A673 (cell line): Measurements from ENCODE around the gene MRPL38. TPM values are rescaled to one million over a fixed set of nuclear protein-coding genes. Genes with fewer than 3 reads are reported as not detected.

Experiments used
- BruUV-seq: library from RNA; stranded (reverse); fragments of 400-500 nt; replicated peaks from 2 replicates; lab custom pipeline; 2021; lab: Mats Ljungman, UMichigan
- CTCF ChIA-PET: fragments of 300-600 bp; sonication (Branson Sonifier 250); formaldehyde crosslinking; loops from one replicate; lab custom pipeline; 2022; ENCODE audit warnings: antibody characterized with exemption; lab: Charles Lee
- POLR2A ChIA-PET: fragments of 300-600 bp; sonication (Branson Sonifier 250); formaldehyde crosslinking; loops from one replicate; lab custom pipeline; 2022; ENCODE audit warnings: antibody characterized with exemption; ENCODE audit not compliant: low non-redundant PET; lab: Charles Lee
- DNase-seq: peaks from one replicate; pipeline ENCODE4 v3.0.0-alpha.2; 2015; ENCODE audit warnings: low spot score
- H3K27ac ChIP-seq: fragments of 200-600 bp; sonication (generic); 2 replicates; pipeline ENCODE4 v1.5.1; 2016; ENCODE audit warnings: mixed run types, low read depth, mild to moderate bottlenecking, mixed read lengths, antibody characterized with exemption, low read length; ENCODE audit not compliant: poor library complexity, severe bottlenecking
- H3K27me3 ChIP-seq: fragments of 200-600 bp; sonication (generic); replicated peaks from 2 replicates; pipeline ENCODE4 v1.6.1; 2017; ENCODE audit warnings: mixed run types, low read depth, mild to moderate bottlenecking, mixed read lengths, antibody characterized with exemption, low read length; ENCODE audit not compliant: insufficient read depth, poor library complexity
- H3K36me3 ChIP-seq: fragments of 200-600 bp; sonication (generic); 2 replicates; pipeline ENCODE4 v1.6.1; 2016; ENCODE audit warnings: mixed run types, mild to moderate bottlenecking, mixed read lengths, antibody characterized with exemption, low read length; ENCODE audit not compliant: insufficient read depth, poor library complexity, severe bottlenecking
- H3K4me1 ChIP-seq: fragments of 200-600 bp; sonication (generic); 2 replicates; pipeline ENCODE4 v1.6.1; 2017; ENCODE audit warnings: mixed run types, mild to moderate bottlenecking, mixed read lengths, antibody characterized with exemption, low read length; ENCODE audit not compliant: insufficient read depth, poor library complexity, severe bottlenecking
- H3K4me3 ChIP-seq: fragments of 200-600 bp; sonication (generic); 2 replicates; pipeline ENCODE4 v1.5.1; 2016; ENCODE audit warnings: low read depth, mixed run types, mild to moderate bottlenecking, mixed read lengths, low read length; ENCODE audit not compliant: poor library complexity, severe bottlenecking
- H3K9me3 ChIP-seq: fragments of 200-600 bp; sonication (generic); 2 replicates; pipeline ENCODE4 v1.6.1; 2016; ENCODE audit warnings: mixed run types, low read depth, mild to moderate bottlenecking, mixed read lengths, antibody characterized with exemption, low read length; ENCODE audit not compliant: poor library complexity, severe bottlenecking
- EZH2 ChIP-seq: fragments of 200-600 bp; sonication (generic); IDR thresholded peaks from 2 replicates; pipeline ENCODE4 v1.6.1; 2017; ENCODE audit warnings: borderline replicate concordance, low read depth, mild to moderate bottlenecking, mixed read lengths, antibody characterized with exemption, low read length; ENCODE audit not compliant: poor library complexity, severe bottlenecking
- intact Hi-C: fragments of 100-400 bp; cut with micrococcal nuclease; formaldehyde crosslinking; loops from one replicate; pipeline ENCODE4 v1.10.0; 2022; ENCODE audit not compliant: unreplicated experiment
- total RNA-seq: library from RNA; stranded (reverse); gene quantifications from 2 replicates; pipeline ENCODE4 v1.2.3, GENCODE V29; 2021
- TF ChIP-seq, protein P1 (sequence below): fragments of 300-800, 200-600 bp; sonication (generic); conservative IDR thresholded peaks from 2 replicates; pipeline ENCODE4 v1.5.1; 2017; ENCODE audit warnings: low read depth, mild to moderate bottlenecking, antibody characterized with exemption, low read length, moderate library complexity, mixed read lengths

The MRPL38 gene
- total RNA-seq, 1 experiment from 2014 or later, result 167 TPM

DNA sequence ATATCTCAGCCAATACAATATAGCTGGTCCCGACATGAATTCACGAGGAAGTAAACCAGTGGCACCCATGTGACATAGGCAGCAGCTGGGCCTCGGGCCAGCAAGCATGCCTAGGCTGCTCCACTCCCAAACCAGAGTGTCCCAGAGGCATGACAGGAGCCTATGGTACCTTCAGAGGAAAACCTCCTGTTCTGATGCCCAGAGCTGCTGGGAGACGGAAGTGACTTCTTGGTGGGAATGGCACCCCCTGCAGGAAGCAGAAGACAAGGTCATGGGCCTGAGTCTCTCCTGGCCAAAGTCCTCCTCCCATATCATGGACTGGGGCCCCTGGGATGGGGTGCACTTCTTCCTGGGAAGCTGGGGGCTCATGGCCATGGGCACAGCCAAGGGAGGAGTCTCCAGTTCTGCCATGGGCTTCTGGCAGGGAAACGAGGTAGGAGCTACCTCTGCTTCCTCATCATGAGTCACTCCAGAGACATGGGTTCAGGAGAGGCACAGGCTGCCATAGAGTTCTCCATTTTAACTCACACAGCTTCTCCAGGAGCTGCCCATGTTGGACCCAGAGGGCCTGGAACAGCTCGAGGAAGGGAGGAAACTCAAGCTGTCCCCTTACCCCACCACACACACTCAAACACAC lies 22.7 kb upstream of the MRPL38 start:
- peak; percentile 33 for DNase-seq
- Histone ChIP-seq H3K4me1 (no peaks in the 10 kb centered on the region), H3K27ac (no peak overlapping the region), H3K9me3 (no peaks in the 10 kb centered on the region), H3K36me3 (peaks cover 17% of the 10 kb centered on the region), H3K27me3 (no peaks in the 10 kb centered on the region), H3K4me3 (no peak overlapping the region)
- ChIA-PET POLR2A (no interaction called here), CTCF (interaction anchor here (0.6 kb wide), 3 partner anchors 14 to 540 kb away, joined by 3 to 11 read pairs (median 3); partner anchors contain the start of gene FBF1)
- TF ChIP-seq EZH2, result no peak
- TF ChIP-seq, protein P1, sequence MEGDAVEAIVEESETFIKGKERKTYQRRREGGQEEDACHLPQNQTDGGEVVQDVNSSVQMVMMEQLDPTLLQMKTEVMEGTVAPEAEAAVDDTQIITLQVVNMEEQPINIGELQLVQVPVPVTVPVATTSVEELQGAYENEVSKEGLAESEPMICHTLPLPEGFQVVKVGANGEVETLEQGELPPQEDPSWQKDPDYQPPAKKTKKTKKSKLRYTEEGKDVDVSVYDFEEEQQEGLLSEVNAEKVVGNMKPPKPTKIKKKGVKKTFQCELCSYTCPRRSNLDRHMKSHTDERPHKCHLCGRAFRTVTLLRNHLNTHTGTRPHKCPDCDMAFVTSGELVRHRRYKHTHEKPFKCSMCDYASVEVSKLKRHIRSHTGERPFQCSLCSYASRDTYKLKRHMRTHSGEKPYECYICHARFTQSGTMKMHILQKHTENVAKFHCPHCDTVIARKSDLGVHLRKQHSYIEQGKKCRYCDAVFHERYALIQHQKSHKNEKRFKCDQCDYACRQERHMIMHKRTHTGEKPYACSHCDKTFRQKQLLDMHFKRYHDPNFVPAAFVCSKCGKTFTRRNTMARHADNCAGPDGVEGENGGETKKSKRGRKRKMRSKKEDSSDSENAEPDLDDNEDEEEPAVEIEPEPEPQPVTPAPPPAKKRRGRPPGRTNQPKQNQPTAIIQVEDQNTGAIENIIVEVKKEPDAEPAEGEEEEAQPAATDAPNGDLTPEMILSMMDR, result peak; percentile 50
- BruUV-seq, result no TSS peak
- intact Hi-C loops, result no loop called here

DNA sequence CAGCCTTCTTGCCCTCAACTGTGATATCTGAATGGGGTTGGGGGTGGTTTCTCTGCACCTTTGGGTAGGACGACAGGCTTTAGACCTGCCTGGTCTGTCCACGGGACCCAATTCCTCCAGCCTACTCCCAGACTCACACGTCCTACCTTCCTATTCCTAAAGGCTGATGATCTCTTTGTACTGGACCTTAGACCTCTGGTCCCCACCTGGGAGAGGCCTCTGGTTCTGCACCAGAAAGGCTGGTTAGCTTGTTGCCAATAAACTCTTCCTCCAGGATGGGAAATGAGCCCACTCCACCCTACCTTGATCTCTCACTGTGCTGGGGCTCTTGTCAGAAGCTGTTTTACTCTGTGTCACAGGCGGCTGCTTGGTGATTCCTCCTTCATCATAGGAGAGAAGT lies 21.8 kb upstream of the MRPL38 start:
- ChIA-PET CTCF (no interaction called here), POLR2A (no interaction called here)
- intact Hi-C loops, result no loop called here
- Histone ChIP-seq H3K36me3 (peaks cover 18% of the 10 kb centered on the region), H3K4me3 (no peak overlapping the region), H3K4me1 (no peaks in the 10 kb centered on the region), H3K9me3 (no peaks in the 10 kb centered on the region), H3K27me3 (no peaks in the 10 kb centered on the region), H3K27ac (no peak overlapping the region)
- TF ChIP-seq EZH2, result no peak
- TF ChIP-seq, protein P1, result no peak
- no TSS peak for BruUV-seq
- no peak for DNase-seq

DNA sequence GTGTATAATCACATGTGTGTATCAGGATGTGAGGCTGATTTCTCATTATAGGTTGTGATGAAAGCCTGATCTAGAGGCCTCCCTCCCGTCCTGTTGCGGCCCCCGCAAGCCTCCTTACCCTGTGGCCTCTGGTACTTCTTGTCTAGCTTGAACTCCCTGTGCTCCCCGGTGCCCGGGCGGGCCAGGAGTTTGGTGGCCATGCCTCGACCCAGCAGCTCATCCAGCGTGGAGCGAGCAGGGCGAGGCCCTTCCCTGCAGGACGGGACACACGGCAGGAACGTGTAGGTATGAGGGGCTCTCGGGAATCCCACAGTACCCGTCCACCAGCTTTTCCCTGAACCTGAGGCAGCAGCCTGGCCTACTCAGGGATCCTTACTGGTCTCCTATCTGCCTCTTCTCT lies 21.2 kb upstream of the MRPL38 start:
- CTCF ChIA-PET, result interaction anchor here (1.0 kb wide), 1 partner anchor 80 kb away, joined by 3 read pairs; no protein-coding TSS in a partner anchor
- intact Hi-C loops, result no loop called here
- DNase-seq, result no peak
- TF ChIP-seq, protein P1, result no peak
- no peak for TF ChIP-seq EZH2
- Histone ChIP-seq H3K4me3 (no peak overlapping the region), H3K36me3 (peaks cover 18% of the 10 kb centered on the region), H3K4me1 (no peaks in the 10 kb centered on the region), H3K27ac (no peak overlapping the region), H3K9me3 (no peaks in the 10 kb centered on the region), H3K27me3 (no peaks in the 10 kb centered on the region)
- POLR2A ChIA-PET, result no interaction called here
- no TSS peak for BruUV-seq
